Vagina (tissue), 2 donors: ENCODE measurements around the gene BROX. TPM values are rescaled to one million over a fixed set of nuclear protein-coding genes. Genes with fewer than 3 reads are reported as not detected.

Experiments
- DNase-seq, 2 donors: peaks; one replicate each; pipeline ENCODE4 v3.0.0-alpha.2; 2017; ENCODE audit errors: extremely low spot score in 2 of 2
- H3K27ac ChIP-seq: fragments of 200-600 bp; sonication (generic); one replicate; pipeline ENCODE4 v1.5.1; 2019
- H3K27me3 ChIP-seq: fragments of 200-600 bp; sonication (generic); one replicate; pipeline ENCODE4 v1.5.1; 2019
- H3K36me3 ChIP-seq, 2 donors: fragments of 200-600 bp; sonication (generic); one replicate each; pipeline ENCODE4 v1.5.1; 2017 to 2019
- H3K4me1 ChIP-seq: fragments of 200-600 bp; sonication (generic); one replicate; pipeline ENCODE4 v1.5.1; 2019
- H3K4me3 ChIP-seq, 2 donors: fragments of 200-600 bp; sonication (generic); 1 replicate in 1 of 2; 2 replicates in 1 of 2; pipeline ENCODE4 v1.5.1; 2016 to 2019
- H3K9me3 ChIP-seq: fragments of 200-600 bp; sonication (generic); one replicate; pipeline ENCODE4 v1.5.1; 2019
- POLR2A ChIP-seq, 2 donors: fragments of 450-650 bp; IDR thresholded peaks; one replicate each; pipeline ENCODE4 v1.6.1; 2017; ENCODE audit warnings: antibody characterized with exemption in 2 of 2, mild to moderate bottlenecking in 2 of 2, moderate library complexity in 2 of 2
- POLR2AphosphoS5 ChIP-seq, 2 donors: sonication (generic); formaldehyde crosslinking; IDR thresholded peaks; one replicate each; pipeline ENCODE4 v1.9.0; 2017; ENCODE audit warnings: antibody characterized with exemption in 2 of 2, mild to moderate bottlenecking in 2 of 2, low read depth in 1 of 2; ENCODE audit not compliant: insufficient read depth in 1 of 2
- intact Hi-C: fragments of 100-400 bp; cut with DNase I; formaldehyde crosslinking; loops from one replicate; pipeline ENCODE4 v1.15.1; 2023
- total RNA-seq: library from RNA; depleted of rRNA; stranded (reverse); fragments of >200 nt; gene quantifications from one replicate; pipeline ENCODE4 v1.2.3, GENCODE V29; 2016
- TF ChIP-seq, protein P1 (sequence below), 3 experiments: fragments of 450-650 bp in 2 of 3; fragments of 200-600 bp in 1 of 3; sonication (generic) in 1 of 3; IDR thresholded peaks; one replicate each; pipeline ENCODE4 v1.5.1; 2017 to 2019; ENCODE audit warnings: antibody characterized with exemption in 3 of 3, mild to moderate bottlenecking in 2 of 3, moderate library complexity in 2 of 3

Gene BROX
- total RNA-seq, 1 donor from 2014 or later, result 26.0 TPM

DNA sequence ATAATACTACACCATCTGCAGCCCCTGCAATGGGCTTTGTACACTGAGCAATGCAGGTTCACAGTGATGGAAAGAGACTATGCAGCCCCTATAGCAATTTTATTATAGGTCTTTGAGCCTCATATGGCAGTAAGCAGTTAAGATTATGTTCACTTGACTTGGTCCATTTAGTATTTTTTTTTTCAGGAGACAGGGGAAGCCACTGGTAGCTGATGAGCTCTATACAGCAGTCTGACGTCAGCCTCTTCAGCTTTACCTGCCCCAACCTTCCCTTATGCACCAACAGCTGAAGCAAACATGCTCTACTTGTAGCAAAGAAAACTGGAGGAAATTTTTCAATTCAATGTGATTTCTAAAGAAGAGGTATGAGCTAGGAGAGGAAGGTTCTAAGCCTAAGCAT lies 32.3 kb upstream of the BROX start:
- no peaks in the 10 kb centered on the region for H3K9me3 ChIP-seq
- peaks cover 0 to 20% of the 10 kb centered on the region in 2 donors for H3K36me3 ChIP-seq
- no peaks in the 10 kb centered on the region for H3K27me3 ChIP-seq
- H3K27ac ChIP-seq, result no peak overlapping the region
- no peak overlapping the region for H3K4me3 ChIP-seq
- H3K4me1 ChIP-seq, result no peaks in the 10 kb centered on the region
- DNase-seq, result no peak
- intact Hi-C loops, result no loop called here
- TF ChIP-seq POLR2A (IDR thresholded peaks at IDR 0.05) (no peak), POLR2AphosphoS5 (IDR thresholded peaks at IDR 0.05; ENCODE audit: insufficient read depth in 1 of 2, low read depth in 1 of 2) (no peak)
- TF ChIP-seq, protein P1, sequence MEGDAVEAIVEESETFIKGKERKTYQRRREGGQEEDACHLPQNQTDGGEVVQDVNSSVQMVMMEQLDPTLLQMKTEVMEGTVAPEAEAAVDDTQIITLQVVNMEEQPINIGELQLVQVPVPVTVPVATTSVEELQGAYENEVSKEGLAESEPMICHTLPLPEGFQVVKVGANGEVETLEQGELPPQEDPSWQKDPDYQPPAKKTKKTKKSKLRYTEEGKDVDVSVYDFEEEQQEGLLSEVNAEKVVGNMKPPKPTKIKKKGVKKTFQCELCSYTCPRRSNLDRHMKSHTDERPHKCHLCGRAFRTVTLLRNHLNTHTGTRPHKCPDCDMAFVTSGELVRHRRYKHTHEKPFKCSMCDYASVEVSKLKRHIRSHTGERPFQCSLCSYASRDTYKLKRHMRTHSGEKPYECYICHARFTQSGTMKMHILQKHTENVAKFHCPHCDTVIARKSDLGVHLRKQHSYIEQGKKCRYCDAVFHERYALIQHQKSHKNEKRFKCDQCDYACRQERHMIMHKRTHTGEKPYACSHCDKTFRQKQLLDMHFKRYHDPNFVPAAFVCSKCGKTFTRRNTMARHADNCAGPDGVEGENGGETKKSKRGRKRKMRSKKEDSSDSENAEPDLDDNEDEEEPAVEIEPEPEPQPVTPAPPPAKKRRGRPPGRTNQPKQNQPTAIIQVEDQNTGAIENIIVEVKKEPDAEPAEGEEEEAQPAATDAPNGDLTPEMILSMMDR (IDR thresholded peaks at IDR 0.05), result no peak

DNA sequence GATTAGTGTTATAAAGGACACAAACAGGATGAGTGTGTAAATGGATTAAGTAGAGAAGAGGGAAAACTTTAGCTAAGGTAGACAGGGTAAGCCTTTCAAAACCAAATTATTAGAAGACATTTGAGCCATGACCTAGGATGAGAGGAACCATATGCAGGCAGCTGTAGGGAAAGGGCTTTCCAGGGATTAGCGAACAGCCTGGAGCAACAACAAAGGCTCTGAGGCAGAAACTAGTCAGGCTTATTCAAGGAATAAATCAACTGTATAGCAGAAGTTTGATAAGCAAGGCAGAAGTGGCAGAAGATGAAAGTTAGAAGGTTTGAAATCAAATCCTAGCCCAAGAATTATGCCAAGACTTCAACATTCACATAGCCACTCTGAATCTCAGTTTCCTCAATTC lies 21.3 kb upstream of the BROX start:
- no peaks in the 10 kb centered on the region for H3K27me3 ChIP-seq
- intact Hi-C loops, result no loop called here
- no peaks in the 10 kb centered on the region for H3K9me3 ChIP-seq
- H3K4me3 ChIP-seq, result no peak overlapping the region
- H3K4me1 ChIP-seq, result no peaks in the 10 kb centered on the region
- H3K36me3 ChIP-seq, result peaks cover 0 to 11% of the 10 kb centered on the region in 2 donors
- H3K27ac ChIP-seq, result no peak overlapping the region
- DNase-seq, result no peak
- TF ChIP-seq POLR2AphosphoS5 (IDR thresholded peaks at IDR 0.05; ENCODE audit: insufficient read depth in 1 of 2, low read depth in 1 of 2) (no peak), POLR2A (IDR thresholded peaks at IDR 0.05) (no peak)
- TF ChIP-seq, protein P1 (IDR thresholded peaks at IDR 0.05), result no peak

DNA sequence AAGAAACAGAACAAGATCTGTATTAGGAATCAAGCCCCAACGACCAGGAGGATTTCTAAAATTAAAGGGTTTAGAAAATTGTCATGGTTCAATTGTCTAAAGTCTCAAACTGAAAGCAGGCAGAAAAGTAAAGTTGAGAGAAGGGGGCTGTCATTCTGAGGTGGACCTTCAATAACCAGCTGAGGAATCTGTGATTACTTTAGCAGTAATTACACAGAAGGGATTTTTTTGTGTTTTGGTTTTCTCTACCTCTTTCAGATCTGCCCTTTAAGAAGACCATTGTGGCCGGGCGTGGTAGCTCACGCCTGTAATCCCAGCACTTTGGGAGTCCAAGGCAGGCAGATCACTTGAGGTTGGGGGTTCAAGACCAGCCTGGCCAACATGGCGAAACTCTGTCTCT lies 17.4 kb upstream of the BROX start:
- Histone ChIP-seq H3K27ac (no peak overlapping the region), H3K4me1 (peaks cover 7% of the 10 kb centered on the region)
- intact Hi-C loops, result no loop called here

DNA sequence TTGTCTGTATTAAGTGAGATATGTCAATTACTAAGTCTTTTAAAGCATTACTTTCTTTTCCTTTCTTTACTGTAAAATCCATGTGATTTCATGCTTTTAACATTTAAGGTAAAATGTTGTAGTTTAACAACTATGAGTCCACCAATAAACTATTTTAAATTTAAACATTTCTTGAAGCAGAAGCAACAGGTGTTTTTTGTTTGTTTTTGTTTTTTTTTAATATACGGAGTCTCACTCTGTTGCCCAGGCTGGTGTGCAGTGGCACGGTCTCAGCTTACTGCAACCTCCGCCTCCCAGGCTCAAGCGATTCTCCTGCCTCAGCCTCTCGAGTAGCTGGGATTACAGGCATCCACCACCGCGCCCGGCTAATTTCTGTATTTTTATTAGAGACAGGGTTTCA lies 15.6 kb upstream of the BROX start:
- Histone ChIP-seq H3K9me3 (no peaks in the 10 kb centered on the region), H3K27me3 (no peaks in the 10 kb centered on the region), H3K4me1 (peaks cover 7% of the 10 kb centered on the region), H3K4me3 (no peak overlapping the region), H3K27ac (no peak overlapping the region), H3K36me3 (peaks cover 0 to 6% of the 10 kb centered on the region in 2 donors)
- intact Hi-C loops, result no loop called here
- TF ChIP-seq POLR2AphosphoS5 (IDR thresholded peaks at IDR 0.05; ENCODE audit: insufficient read depth in 1 of 2, low read depth in 1 of 2) (no peak), POLR2A (IDR thresholded peaks at IDR 0.05) (no peak)
- TF ChIP-seq, protein P1 (IDR thresholded peaks at IDR 0.05), result no peak
- DNase-seq, result no peak

More for the DNA sequence above, 17.4 kb upstream of the BROX start:
- TF ChIP-seq, protein P1 (IDR thresholded peaks at IDR 0.05), result no peak
- no peak for TF ChIP-seq POLR2AphosphoS5 (IDR thresholded peaks at IDR 0.05; ENCODE audit: insufficient read depth in 1 of 2, low read depth in 1 of 2)
- TF ChIP-seq POLR2A (IDR thresholded peaks at IDR 0.05), result no peak
- H3K27me3 ChIP-seq, result no peaks in the 10 kb centered on the region
- H3K36me3 ChIP-seq, result no peaks in the 10 kb centered on the region
- H3K9me3 ChIP-seq, result no peaks in the 10 kb centered on the region
- no peak overlapping the region for H3K4me3 ChIP-seq
- DNase-seq, result no peak

DNA sequence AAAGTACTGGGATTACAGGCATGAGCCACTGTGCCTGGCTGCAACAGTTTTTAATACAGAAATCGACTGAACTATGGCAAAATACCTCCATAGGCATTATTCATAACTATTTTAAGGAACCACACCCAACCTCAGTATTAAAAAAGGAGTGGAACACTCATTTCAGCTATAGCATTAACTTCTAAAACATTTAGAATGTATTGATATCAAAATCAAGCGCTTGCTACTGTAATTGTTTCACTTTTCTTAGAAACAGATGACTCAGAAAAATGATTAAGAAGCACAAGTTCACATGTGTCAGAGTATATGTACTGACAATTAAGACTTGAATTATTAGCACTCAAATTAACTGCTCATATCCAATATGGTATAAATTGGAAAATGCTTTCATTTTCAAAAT lies 15.2 kb upstream of the BROX start:
- Histone ChIP-seq H3K36me3 (peaks cover 0 to 6% of the 10 kb centered on the region in 2 donors), H3K4me3 (no peak overlapping the region), H3K4me1 (peaks cover 7% of the 10 kb centered on the region), H3K9me3 (no peaks in the 10 kb centered on the region), H3K27me3 (no peaks in the 10 kb centered on the region), H3K27ac (no peak overlapping the region)
- TF ChIP-seq POLR2AphosphoS5 (IDR thresholded peaks at IDR 0.05; ENCODE audit: insufficient read depth in 1 of 2, low read depth in 1 of 2) (no peak), POLR2A (IDR thresholded peaks at IDR 0.05) (no peak)
- TF ChIP-seq, protein P1 (IDR thresholded peaks at IDR 0.05), result no peak
- no peak for DNase-seq
- intact Hi-C loops, result no loop called here
